GM21737 (cell line): Measurements from ENCODE around the gene PPP2R2B.

Experiments used
- ATAC-seq: cut with Tn5 transposase; IDR thresholded peaks from one replicate; pipeline ENCODE4 v1.9.1; 2021; ENCODE audit warnings: mild to moderate bottlenecking, moderate library complexity; ENCODE audit not compliant: unreplicated experiment

Gene PPP2R2B

DNA sequence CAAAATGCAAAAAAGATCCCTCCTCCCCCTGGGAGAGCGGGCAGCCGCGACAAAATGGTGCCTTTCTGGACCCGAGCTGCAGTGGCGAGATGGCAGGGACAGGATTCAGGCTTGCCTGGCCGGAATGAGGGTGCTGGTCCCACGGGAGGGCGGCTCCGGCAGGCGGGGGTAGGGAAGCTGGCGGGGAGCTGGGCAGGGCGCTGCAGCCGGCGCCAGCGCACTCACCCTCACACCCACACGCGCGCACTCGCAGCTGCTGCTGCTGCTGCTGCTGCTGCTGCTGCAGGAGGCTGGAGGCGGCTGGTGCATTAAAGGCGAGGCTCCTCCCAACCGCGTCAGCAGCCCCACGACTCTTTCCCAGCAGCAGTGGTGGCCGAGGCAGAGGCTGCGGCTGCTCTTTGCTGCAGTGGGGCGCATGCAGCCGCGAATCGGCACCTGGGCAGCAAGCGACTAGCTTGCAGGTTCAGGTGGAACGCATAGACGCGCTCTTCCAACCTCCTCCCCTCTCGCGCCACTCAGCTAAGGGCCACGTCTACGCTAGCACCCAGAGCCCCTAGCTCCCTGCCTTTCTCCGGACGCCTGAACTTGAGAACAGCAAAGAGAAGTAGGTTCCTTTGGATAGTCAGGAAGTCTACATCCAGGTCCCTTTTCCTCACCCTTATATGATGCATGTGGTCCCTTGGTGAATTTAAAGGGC, at the start of gene PPP2R2B:
Gene PPP2R2B (minus strand): TSS at position 282 of the 697 bp plus-strand sequence.
- no peak for ATAC-seq

DNA sequence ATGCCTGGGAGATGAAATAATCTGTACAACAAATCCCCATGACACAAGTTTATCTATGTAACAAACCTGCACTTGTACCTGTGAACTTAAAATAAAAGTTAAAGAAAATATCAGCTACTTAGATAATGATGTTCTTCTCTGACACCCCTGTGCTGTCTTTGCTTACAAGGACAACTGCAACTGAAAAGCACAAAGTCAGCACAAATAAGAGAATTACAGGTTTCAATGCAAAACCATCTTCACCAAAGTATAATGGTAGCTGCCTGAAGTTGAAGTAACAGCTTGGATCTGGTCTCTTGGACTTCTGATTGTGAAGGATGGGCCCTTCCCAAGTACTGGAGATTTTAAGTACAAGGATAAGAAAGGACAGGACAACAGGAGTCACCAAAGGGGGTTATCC, 45.6 kb upstream of the PPP2R2B start:
- ATAC-seq: no peak

GRCh38 chr5:146921225-146921624, 42.7 kb upstream of the PPP2R2B start:
- no peak for ATAC-seq

DNA sequence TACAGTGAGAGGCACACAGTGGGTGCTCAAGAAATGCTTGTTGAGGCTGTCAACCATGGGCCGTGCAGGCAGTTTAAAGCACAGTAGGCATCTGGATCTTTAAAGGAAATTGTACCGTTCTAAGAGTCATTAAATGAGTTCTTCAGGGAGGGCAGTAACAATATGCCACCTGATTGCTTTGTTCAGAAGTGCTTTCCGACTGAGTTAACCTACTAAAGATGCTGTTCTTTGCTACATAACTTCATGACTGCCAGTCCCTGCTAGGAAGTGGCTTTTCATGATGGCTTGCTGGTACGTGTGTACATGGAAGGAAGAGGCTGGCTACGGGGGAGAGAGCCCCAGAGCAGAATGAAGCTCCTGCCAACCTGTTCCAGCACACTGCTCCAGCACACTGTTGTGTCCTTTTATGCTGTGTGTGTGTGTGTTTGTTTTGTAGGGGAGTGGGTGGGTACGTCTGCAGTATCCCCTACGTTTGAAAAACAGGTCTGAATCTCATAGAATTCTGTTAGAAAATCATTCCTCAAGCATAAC, 41.9 kb upstream of the PPP2R2B start:
- no peak for ATAC-seq

DNA sequence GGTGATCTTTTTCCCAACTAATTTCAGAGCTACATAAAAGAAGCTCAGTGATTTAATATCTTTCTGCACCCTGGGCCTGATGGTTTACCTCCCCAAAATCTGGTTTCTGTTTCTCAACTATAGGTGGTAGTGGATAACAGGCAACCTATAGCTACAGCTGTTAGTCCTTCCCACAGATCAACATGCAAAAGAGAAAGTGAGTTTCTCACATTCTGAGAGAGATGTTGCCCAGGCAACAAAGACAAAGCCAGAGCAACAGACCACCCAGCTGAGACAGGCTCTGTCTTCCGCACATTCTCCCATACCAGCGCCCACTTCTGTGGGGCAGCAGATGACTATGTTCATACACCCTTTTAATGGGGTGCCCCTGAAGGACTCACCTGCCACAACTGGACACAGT, 40.7 kb upstream of the PPP2R2B start:
- ATAC-seq: no peak

DNA sequence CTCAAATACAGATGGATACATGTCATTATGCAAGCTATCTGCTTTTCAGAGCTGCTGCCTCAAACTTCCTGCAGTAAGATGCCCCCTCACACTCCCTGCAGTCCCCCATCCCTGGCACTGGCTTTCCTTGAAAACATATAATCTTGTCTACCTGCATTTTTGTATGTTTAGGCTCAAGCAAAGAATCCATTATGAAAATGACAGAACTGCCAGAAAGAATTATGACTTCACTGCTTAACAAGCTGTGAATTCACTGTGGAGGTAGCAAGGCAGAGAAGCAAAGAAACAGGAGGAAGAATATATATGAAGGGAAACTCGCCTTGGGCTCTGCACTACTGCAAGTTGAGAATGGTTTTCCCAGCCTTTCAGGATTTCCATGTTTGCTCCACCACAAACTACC, 39.4 kb upstream of the PPP2R2B start:
- no peak for ATAC-seq

- ATAC-seq: no peak
Measured at GRCh38 chr5:146912874-146913273, 34.3 kb upstream of the PPP2R2B start.

DNA sequence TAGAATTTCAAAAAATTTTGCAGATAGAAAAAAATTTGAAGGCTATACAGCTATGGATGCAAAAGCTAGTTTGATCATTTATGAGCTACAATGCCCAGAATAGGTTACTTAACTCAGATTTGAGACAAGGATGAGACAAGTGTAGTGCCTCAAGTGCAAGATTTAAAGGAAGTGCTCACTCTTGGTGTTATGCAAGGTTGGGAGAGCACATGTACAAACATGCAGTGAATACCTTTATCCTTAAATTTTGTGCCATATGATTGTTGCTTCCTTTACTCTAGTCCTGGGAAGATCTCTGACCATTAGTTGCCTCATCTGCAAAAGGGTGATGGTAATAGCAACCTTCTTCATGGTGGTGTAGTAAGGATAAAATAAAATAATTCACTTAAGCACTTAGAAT, 31.7 kb upstream of the PPP2R2B start:
- no peak for ATAC-seq

- ATAC-seq: no peak
Measured at GRCh38 chr5:146909255-146910068, 30.9 kb upstream of the PPP2R2B start.

GRCh38 chr5:146906803-146907202, 28.2 kb upstream of the PPP2R2B start:
- no peak for ATAC-seq

- no peak for ATAC-seq
Measured at GRCh38 chr5:146904890-146905289, 26.3 kb upstream of the PPP2R2B start.

GRCh38 chr5:146903789-146904188, 25.2 kb upstream of the PPP2R2B start:
- ATAC-seq: no peak

DNA sequence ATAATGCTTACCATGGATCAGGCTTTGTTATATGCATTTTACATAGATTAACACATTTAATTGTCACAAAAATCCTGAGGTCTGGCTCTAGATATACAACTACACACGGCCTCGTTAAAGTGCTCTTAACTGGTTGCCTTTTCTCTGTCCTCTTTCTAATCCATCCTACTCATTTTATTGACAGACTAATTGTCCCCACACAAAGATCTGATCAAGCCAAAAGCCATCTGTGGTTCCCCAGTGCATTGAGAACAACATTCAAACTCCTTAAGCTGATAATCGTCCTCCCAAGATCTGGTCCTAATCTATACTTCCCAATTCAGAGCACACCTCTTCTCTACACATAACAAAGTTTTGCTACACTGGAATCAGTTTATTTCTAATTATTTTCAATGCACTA, 23.9 kb upstream of the PPP2R2B start:
- no peak for ATAC-seq

DNA sequence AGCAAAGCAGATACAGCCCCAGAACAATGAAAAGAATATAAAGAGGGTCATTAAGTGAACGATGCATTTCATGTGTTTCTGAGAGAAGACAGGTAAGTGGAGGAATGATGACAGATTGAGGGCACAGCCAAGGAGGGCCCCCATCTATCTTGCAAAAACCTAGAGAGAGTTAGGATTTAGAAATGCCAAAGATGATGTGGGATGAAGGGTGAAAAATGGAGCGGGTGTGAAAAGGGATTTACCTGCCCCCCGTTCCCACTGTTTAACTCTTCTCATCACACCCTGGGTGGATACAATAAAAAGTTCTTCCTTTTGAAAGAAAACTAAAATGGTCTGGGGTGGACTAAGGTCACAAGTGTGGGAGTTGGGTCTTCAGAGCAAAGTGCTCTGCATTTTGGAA, 18.5 kb upstream of the PPP2R2B start:
- no peak for ATAC-seq

GRCh38 chr5:146894753-146895521, 16.4 kb upstream of the PPP2R2B start:
- ATAC-seq: no peak

GRCh38 chr5:146893991-146894390, 15.4 kb upstream of the PPP2R2B start:
- ATAC-seq: no peak

DNA sequence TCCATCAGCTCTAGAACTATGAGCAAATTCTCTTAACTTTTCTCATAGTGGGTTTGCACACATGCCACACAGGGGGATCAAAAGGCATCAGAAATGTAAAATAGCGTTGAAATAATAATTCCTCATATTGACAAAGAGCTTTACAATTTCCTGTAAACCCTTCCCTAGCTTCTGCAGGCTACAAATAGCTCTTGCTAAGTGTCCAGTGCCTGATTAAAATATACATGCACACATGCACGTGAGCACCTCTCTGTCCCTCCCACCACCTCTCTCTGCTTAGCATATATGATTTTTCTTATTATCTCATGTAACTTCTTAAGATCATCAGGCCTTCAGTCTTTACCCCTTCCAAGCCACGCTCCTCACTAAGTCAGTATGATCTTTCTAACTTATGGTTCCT, 13.7 kb upstream of the PPP2R2B start:
- ATAC-seq: no peak

DNA sequence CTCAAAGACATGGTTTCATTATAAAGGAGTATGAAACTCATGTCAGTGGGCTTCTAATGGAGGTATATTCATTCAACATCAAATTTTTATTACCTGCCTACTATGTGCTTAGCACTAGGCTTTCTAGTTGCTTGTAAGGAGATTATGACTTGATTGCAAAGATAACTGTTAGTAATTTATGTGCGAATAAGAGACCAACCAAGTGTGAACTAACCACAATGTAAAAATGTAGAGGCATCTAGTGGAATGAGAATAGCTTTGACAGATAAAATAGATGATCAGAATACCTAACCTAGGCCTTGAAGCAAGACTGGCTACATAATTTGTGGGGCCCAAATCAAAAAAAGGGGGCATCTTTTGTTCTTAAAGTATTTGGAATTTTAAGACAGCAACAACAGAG, 13.0 kb upstream of the PPP2R2B start:
- no peak for ATAC-seq

DNA sequence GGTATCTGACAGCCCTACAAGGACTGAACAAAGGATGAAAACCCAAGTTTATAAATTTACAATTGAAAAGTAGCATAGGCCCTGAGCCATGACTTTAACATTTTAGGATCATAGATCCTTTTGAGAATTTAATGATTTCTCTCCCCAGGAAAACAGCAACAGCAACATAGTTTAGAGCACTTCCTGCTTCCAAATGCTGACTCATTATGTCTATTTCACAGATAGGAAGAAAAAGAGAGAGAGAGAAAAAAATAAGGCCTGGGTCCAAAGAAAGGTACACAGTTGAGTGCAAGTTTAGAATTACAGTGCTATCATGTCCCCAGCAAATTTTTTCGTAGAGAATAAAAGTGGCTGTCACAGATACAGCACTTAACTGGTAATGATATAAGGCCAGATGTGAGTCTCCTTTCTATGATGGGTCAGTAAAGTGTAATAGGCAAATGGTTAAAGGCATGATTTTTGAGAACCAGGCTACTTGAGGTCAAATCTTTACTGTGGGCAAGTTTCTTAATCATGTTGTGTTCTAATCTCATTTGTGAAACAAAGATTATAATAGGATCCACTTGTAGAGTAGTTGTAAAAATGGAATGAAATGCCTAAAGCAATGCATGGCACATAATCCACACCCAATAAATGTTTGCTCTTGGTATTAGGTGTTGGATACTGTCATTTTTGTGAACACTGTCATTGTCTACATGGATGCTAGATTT, 12.3 kb upstream of the PPP2R2B start:
- no peak for ATAC-seq

- ATAC-seq: no peak
Measured at GRCh38 chr5:146890066-146890465, 11.5 kb upstream of the PPP2R2B start.

GRCh38 chr5:146889169-146889568, 10.6 kb upstream of the PPP2R2B start:
- no peak for ATAC-seq
